Measurements from ENCODE around the gene LCNL1.

Gene LCNL1

GRCh38 chr9:136960212-136960937 is 22.4 kb upstream of the LCNL1 start:
- no peak for DNase-seq (ENCODE audit: low read depth)

DNA sequence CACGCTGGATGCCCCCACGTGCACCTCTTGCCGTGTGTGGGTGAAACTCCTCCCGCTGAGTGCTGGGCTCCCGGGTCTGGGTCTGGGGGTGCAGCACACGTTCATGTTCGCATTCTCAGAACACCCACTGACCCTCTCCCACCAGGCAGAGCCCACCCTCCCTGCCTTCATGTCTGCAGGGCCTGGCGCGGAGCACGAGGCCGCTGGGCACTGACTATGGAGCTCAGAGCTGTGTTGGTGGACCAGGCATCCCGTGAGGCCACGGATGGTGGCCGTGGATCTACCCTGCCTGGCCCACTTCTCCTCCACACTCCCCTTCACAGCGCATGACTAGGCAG is 21.9 kb upstream of the LCNL1 start:
- DNase-seq (ENCODE audit: low read depth) = no peak

DNA sequence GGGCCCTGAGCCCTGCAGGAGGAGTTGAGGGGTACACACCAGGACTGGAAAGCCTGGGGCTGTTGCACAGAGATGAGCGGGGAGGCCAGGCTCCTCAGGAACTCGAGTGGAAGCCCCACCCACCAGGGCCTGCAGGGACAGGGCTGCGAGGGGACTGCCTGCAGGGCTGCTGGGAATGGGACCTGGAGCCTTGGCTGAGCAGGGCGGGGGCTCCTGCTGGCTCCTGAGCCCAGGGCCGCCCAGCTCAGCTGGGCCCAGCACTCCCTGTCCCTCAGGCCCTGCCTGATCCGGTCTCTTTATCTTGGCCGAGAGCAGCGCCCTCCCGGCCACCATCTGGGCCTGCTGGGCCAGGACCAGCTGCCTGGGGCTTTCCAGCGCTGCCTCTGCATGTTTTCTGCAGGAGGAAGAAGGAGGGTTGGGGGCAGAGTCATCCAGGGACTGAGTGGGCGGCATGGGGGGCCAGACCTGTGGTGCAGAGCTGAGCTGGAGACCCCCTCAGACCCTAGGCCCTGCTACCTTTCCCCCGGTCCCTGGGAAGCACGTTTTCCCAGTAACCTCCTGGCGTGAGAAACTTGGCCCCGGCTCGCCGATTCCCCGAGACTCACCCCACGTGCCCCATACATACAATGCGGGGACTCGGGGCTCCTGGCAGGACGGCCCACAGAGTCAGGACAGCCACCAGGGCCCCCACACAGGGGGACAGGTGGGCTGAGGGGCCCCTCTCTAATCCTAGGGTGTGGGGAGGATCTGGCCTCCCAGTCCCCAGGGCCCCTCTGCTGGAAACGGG is 21.3 kb upstream of the LCNL1 start:
- DNase-seq (ENCODE audit: low read depth) = no peak

DNA sequence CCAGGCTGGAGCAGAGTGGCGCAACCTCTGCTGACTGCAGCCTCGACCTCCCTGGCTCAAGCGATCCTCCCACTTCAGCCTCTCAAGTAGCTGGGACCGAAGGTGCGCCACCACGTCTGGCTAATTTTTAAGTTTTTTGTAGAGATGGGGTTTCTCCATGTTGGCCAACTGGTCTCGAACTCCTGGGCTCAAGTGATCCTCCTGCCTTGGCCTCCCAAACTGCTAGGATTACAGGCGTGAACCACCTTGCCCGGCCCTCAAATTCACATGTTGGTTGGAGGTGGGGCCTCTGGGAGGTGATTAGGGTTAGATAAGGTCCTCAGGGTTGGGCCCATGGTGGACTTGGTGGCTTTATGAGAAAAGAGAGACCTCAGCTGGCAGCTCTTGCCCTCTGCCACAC is 20.6 kb upstream of the LCNL1 start:
- no peak for DNase-seq (ENCODE audit: low read depth)

DNA sequence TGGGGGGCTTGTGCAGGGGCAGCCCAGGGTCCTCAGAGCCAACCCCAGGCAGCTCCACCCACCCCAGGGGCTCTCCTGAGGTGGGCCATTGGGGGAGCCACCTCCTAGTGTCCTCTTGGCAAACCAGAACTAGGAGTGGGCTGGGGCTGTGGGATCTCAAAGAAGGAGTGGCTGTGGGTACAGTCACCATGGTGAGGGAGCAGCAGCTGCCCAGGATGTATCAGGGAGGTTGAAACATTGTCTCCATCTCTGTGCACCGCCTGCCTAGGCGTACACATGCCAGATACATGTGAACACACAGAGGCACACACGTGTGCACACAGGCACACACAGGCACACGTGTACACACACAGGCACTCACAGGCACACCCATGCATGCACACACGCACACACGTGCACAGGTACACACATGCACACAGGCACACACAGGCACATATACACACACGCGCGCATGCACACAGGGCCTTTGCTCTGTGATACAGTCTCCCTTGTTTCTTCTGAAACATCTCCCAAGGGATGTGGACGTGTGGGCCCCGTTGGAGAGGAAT is 20.0 kb upstream of the LCNL1 start:
- no peak for DNase-seq (ENCODE audit: low read depth)

DNA sequence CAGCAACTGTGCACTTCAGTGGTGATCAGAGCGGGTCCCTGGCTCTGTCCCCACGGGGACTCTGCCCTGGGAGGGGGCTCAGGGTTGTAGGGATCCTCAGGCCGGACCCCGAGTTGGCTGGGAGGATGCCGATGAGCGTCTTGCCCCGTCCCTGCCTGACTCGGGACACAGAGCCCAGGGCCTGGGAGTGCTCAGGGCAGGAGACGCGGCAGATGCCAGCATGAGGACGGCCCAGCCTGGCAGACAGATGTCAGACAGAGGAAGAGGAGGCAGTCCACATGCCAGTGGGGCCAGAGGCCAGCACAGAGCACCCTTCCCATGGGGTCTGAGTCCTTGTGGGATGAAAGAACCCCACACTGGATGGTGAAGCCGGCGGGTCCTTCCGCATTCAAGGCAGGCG is 19.5 kb upstream of the LCNL1 start:
- no peak for DNase-seq (ENCODE audit: low read depth)

- no peak for DNase-seq (ENCODE audit: low read depth)
Observed at GRCh38 chr9:136963751-136964150, 19.0 kb upstream of the LCNL1 start.

DNA sequence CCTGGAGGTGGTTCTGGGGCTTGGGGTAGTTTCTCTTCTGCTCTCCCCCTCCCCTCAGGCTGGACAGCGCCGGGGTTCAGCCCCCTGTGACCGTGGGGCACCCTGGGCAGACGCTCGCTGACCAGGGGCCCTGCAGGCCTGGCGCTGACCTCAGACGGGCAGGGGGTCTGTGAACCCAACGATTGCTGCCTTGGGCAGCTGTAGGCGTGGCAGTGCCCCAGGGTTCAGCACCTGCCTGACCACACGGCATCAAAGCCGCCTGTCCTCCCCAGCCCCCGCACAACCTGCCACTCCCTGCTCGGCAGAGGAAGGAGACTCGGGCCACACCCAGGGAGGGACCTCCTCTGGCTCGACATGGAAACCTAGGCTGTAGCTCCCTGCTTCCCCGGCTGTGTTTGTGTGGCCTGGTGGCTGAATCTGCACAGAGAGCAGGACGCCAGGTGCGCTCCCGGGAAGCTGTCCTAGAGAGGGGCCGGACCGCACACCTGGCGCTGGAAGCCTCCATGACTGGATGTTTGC is 18.6 kb upstream of the LCNL1 start:
- no peak for DNase-seq (ENCODE audit: low read depth)

DNA sequence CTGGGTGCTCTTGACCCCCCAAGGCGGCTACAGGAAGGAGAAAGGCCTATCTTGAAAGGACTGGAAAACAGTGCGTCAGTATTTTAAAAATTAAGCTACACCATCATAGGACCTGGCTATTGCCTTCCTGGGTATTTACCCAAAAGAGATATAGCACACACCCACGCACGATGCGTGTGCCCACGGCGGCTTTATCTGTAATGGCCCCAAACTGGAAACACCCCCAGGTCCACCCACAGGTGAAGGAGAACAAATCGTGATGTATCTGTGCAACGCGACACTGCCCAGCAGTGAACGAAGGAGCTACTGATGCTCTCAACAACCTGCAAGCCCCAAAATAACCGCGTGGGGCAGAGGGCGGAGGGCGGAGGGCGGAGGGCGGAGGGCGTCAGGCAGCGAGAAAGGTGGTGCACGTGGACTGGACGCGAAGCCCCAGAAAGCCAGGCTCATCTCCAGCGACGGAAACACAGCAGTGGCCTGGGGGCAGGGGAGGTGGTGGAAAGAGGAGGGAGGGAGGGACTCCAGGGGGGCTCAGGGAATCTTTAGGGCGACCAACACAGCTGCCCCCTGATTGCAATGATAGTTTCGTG is 17.9 kb upstream of the LCNL1 start:
- no peak for DNase-seq (ENCODE audit: low read depth)

- no peak for DNase-seq (ENCODE audit: low read depth)
Observed at GRCh38 chr9:136965771-136966484, 16.9 kb upstream of the LCNL1 start.

DNA sequence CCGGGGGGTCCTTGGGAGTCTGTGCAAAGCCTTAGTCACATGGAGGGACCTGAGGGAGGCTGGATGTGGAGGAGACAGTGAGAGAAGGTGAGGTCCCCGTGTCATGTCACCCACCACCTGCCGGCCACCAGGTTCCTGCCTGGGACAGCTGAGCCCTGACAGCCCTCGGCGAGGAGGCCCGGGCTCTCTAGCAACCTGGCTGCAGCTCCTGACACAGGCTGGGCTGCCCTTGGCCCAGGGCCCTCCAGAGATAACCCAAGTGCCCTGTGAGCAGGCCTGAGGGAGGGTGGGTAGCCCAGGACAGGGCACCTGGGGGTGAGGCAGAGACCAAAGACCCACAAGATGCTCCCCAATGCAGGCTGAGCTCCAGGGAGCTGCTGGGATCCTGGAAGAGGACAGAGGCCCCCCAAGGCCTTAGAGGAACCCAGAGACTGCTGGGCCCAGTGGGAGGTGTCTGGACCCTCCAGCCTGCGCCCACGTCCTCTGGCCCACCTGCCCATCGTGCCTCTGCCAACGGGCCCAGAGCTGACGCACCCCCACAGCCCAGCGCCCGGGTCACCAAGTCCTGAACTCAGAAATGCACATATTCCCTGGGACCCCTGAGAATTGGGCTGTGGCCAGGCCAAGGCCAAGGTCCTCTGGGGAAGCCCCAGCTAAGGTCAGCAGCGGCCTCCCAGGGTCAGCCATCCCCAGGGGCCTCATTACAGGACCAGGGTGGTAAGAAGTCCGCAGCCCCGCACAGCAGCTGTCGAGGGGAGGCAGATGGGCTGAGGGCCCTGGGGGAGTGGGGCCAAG is 14.3 kb upstream of the LCNL1 start:
- DNase-seq (ENCODE audit: low read depth) = no peak

DNA sequence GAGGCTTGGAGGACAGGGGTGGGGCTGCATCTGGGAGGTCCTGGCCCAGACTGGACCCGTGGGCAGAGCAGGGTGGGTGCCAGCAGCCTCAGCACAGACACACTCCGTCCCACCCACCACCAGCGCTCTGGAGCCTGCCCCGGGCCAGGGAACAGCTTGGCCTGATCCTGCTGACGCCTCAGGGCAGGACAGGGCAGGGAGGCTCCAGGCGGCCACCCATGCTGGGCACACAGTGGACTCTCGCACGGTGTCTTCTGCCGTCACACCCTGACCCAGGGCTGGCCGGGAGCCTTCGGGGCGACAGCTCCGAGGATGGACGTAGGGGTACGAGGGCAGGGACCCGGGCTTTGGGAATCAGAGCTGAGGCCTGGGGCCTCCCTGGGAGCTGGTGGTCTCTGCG is 13.6 kb upstream of the LCNL1 start:
- no peak for DNase-seq (ENCODE audit: low read depth)

DNA sequence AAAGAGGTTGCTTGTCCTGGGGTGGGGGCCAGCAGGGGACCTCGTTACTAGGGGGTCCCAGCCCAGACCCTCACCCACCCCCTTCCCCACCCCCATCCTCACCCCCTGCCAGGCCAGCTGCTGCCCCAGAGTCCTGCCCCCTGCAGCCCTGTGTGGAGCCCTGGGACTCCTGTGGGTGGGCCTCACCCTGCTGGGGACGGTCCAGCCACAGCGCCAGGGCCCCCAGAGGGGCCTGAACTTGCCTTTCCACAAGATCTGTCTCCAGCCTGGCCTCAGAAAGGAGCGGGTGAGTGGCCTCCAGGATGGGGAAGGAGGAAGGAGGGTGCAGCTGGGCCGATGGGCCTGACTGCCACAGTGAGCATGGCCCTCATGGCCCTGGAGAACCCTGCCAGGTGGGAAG is 13.0 kb upstream of the LCNL1 start:
- no peak for DNase-seq (ENCODE audit: low read depth)

DNA sequence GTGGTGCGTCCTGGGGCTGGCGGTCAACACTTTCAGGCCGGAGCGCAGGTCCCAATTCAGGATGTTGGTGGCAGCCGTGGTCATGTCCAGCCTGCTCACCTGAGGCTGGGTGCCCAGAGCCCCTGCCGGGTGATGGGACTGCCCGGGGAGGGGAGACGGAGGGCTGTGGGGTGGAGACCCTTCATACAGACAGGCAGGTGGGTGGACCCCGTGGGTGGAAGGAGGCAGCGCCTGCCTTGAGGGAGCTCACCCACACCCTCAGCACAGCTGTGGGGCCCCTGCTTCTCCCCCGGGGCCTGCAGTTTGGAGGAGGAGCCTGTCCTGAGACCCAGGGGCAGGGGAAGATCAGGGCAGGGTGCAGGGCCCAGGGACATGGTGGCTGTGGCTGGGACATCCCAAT is 12.4 kb upstream of the LCNL1 start:
- DNase-seq (ENCODE audit: low read depth) = no peak

DNA sequence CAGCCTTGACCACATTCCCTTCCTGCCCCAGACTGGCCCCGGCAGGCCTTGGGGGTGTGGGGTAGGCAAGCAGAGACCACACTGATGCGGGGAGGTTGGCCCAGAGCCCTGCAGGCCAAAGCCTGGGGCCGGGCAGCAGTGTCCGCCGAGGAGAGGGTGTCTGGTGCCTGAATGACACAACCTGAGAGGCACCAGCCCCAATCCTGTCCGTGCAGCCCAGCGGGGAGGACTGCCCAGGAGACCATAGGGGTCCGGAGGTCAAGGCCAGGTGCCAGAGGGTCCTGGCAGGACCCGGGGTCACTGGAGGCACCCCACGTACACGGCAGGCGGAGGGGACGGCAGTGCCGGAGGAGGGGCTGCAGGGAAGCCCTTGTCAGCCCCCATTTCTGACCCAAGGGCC is 11.0 kb upstream of the LCNL1 start:
- no peak for DNase-seq (ENCODE audit: low read depth)

DNA sequence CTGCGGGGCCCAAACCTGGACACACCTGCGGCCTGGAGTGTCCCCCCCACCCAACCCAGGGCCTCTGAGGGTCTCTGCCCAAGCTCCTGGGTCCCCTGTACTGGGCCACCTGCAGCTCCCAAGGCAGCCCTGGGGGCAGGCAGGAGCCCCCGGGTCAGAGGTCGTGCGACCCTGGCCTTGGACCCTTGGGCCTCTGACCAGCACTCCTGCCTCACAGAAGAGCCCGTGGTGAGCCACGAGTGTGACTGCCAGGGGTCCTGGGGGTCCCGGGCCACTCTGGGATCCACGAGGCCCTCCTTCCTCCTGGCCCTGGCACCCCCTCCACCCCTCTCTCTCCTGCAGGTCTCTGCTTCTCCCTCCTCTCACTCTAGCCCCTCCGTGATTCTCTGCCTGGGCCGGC is 10.5 kb upstream of the LCNL1 start:
- DNase-seq (ENCODE audit: low read depth) = no peak

- DNase-seq (ENCODE audit: low read depth) = no peak
Observed at GRCh38 chr9:136972743-136973142, 10.1 kb upstream of the LCNL1 start.

DNA sequence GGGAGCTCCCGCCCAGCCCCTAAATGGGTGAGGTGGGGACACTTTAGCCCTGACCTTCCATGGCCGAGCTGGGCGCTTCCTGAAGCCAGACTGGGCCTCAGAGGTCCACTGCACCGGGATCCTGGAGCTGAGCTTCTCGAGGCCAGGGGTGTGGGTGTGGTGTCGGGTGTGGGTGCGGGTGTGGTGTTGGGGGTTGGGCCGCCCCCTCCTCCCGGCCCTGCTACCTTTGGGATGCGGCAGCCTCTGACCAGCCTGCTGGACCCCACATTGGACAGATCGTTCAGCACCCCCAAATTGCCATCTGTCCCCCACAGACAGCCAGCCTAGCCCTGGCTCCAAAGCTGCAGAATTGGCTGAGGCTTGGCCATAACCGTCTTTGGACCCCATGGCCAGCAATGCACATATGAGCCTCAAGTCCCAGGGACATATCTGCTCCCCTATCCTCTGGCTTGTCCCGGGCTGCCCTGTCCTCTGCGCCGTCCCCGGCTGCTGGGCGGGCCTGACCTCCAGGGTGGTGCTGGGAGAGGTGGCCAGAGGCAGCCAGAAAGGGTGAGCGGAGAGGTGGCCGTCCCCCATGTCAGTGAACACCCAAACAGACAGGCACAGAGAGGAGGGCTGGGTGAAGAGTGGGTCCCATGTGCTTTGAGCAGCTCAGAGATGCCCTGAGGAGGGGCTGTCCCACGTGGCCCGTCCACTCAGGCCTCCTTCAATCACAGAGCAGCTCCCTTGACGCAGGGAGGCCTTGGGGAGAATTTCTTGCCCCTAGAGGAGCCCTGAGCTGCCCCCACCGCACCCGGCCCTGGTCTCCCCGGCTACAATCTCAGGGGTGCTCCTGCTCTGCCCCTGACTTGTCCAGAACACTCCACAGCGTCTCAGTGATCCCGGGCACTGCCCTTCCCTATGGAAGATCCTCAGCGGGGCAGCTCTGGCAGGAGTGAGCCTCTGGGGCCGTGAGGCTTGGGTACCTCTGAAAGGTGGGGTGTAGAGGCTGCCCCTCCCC is 8.9 kb upstream of the LCNL1 start:
- no peak for DNase-seq (ENCODE audit: low read depth)

GRCh38 chr9:136974817-136975535 is 7.8 kb upstream of the LCNL1 start:
- no peak for DNase-seq (ENCODE audit: low read depth)

GRCh38 chr9:136975644-136976043 is 7.1 kb upstream of the LCNL1 start:
- DNase-seq (ENCODE audit: low read depth) = no peak
